NB4 (cell line): ENCODE results near the gene CUL1.

Experiments
- CTCF ChIP-seq: IDR thresholded peaks from one replicate; pipeline ENCODE4 v1.5.1; 2012; ENCODE audit warnings: low read depth, low read length
- MAX ChIP-seq: IDR thresholded peaks from 2 replicates; pipeline ENCODE4 v1.6.1; 2011; ENCODE audit warnings: low read depth, low read length
- POLR2A ChIP-seq: IDR thresholded peaks from 2 replicates; pipeline ENCODE4 v1.6.1; 2011; ENCODE audit warnings: mild to moderate bottlenecking; ENCODE audit not compliant: insufficient read length; ENCODE audit errors: extremely low read depth

GRCh38 chr7:148676291-148676690 is 22.4 kb upstream of the CUL1 start:
- TF ChIP-seq CTCF (no peak), MAX (no peak), POLR2A (no peak)
